GM19351 (cell line): Measurements from ENCODE around the gene TENM4.
A peak's percentile ranks its signal among the peaks of the same experiment; 100 is the strongest.

Source experiments
- ATAC-seq: cut with Tn5 transposase; IDR thresholded peaks from one replicate; pipeline ENCODE4 v1.9.1; 2021; ENCODE audit warnings: mild to moderate bottlenecking, moderate library complexity; ENCODE audit not compliant: unreplicated experiment

TENM4 gene

DNA sequence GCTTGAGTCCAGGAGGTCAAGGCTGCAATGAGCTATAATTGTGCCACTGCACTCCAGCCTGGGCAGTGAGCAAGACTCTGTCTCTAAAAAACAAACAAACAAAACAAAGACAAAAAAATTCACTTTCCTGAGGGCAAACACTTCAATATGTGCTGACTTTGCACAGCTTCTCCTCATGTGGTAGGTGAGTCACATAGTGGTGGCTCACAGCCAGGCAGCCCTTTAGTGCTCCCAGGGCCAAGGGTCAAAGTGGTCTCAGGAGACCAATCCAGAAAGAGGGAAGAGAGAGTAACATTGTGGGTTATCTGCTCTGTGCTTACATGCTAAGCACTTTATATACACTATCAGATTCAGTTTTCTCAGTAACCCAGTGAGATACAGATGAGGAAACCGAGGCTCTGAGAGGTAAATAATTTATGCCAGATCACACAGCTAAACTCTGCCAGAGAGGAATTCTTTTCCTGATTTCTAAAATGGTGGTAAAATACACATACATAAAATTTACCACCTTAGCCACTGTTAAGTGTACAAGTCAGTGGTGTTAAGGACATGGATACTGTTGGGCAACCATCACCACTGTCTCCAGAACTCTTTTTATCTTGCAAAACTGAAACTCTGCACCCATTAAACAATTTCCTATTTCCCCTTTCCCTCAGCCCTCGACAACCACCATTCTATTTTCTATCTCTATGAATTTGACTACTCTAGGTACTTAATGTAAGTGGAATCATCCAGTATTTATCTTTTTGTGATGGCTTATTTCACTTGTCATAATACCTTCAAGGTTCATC lies 634.4 kb downstream of the TENM4 start:
- peak; percentile 50 for ATAC-seq

DNA sequence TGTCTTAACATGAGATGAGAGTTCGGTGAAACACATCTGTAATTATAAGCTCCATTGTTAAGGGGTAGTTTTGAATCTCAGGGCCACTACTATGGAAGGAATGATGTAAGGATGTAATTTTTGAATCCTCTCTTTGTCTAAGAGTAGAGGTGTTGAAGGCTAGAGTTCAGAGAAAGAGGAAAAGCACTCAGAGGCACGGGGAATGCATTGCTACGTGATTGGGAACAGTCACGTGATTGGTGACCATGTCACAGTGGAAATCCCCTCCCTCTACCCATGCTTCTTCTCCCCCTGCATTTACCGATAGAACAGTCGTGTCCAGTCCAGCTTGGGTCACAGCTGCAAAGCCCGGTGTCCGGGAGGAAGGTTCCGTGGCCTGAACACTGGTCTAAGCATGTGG lies 635.8 kb downstream of the TENM4 start:
- no peak for ATAC-seq

DNA sequence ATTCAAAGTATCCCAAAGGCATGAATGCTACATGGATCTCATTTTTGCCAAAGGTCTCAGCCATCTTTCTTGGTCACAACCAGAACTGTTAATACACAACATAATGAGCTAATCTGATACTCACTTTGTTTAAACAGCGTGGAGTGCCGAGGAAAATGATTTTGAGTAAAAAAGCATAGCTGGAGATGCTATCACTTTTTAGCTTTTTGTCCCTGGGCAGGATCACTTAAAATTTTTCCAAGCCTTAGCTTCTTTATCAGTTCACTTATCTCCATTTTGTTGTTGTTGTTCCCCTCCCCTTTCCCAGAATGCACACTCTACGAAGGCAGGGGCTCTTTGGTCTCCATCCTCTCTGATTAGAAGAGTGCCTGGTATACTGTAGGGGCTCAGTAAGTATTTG lies 636.8 kb downstream of the TENM4 start:
- no peak for ATAC-seq

DNA sequence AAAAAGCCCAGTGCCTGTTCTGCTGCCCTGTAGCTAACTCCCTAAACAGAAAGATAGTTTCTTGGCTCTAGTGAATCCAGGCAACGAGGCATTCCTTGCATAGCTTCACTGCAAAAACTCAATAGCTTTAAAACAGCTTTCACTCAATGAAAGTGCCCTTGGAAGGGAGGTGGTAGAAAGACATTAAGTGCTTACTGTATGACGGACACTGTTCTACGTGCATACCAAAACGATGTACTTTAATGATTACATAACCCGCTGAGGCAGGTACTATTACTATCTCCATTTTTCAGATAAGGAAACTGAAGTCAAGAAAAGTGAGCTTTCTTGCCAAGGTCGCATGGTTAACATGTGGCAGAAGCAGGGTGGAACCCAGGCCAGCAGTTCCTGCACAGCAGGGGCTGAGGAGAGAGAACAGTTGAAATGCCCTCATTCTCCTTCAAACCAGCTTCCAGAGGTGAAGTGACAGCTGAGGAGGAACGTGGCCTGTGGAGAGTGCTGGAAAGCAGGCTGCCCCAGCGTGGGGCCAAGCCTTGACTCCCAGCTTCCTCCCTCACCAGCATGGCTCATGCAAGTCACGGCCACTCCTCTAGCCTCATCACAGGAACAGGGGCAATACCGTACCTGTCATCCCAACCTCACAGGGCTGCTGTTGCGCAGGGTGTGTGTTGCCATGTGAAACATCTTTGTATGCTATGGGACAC lies 638.6 kb downstream of the TENM4 start:
- no peak for ATAC-seq

DNA sequence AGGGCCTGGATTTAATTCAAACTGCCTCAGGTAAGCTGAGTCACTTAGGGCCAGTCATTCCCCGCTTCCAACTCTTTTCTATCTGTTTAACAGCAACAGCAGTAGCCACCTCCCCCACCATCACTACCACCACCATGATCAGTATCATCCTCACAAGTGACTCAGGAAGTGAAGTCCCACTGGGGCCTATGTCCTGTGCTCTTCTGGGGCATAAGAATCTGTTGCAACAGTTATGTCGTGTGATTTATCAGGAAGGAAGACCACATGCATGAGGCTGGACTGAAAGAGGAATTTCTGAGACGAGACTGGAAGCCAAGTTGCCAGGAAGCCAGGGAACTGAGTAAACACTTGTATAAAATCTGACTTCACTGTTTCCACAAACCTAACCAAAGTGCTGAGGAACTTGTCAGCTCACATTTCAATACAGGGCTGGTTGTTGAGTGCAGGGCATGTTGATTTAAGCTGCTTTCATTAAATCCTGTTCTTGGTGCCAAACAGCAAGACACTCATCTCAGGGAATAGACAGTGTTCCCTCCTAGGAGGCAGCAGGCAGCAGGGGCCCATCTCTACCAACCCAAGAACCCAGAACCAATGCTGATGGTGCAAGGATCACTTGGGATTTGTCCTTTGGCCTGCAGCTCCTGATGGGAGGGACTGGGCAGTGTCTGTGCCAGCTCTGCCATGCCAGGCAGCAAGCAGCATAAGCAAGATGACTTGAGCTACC lies 639.5 kb downstream of the TENM4 start:
- ATAC-seq = no peak

DNA sequence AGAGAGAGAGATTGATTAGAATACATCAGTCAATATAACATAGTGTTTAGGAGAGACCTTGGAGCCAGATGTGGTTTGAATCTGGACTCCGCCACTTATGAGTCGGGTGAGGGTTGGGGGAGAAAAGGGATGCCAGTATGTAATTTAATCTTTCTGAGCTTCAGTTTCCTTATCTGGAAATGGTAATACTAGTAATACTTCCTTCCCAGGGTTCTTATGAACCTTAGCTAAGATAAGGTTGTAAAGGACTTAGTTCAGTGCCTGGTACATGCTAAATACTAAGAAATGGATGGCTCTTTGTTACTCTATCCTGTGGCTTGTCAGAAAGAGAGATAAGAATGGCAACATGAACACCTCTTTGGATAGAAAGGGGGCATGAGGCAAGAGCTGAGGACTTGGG lies 640.1 kb downstream of the TENM4 start:
- ATAC-seq = no peak

DNA sequence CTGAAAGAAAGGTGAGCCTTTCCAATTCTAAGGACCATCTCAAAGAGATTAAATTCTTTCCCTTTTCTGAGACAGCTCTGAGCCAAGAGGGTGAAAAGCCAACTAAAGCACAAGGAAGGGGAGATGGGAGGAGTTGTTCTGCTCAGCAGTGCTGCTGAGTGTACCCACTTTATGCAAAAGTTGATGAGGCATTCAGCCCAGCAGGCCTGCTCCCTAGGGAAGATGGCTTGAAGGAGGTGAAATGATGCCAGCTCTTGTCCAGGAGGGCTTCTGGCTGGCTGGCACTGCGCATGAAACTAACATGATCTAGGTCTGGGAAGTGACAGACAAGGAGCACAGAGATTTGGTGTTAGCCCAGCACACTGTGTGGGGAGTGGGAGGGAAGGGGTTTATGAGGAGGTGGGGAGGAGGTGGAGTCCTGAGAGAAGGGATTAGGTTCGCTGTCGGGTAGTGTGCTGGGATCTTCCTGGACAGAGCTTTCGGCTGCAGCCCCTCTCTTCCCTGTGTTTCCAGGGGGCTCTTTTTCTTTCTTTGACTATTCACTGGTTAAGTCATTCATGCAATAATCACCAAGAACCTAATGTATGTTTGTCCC lies 640.6 kb downstream of the TENM4 start:
- no peak for ATAC-seq

DNA sequence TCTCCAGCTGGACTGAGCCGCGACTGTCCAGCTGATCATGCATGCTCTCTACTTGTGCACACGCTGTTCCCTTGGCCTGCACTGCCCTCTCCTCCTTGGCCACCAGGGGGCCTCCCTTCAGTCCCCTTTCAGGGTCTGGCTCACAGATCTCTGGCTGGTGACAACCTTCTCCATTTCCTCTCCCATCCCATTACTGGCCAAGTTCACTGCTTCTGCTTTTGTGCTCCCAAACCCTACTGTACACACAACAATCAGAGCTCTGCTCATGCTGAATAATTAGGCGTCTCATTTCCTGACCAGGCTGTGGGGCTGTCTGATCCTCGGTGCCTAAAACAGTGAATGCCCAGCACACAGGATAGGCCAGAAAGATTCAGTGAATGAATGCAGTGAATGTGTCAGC lies 642.2 kb downstream of the TENM4 start:
- ATAC-seq = peak; percentile 99

DNA sequence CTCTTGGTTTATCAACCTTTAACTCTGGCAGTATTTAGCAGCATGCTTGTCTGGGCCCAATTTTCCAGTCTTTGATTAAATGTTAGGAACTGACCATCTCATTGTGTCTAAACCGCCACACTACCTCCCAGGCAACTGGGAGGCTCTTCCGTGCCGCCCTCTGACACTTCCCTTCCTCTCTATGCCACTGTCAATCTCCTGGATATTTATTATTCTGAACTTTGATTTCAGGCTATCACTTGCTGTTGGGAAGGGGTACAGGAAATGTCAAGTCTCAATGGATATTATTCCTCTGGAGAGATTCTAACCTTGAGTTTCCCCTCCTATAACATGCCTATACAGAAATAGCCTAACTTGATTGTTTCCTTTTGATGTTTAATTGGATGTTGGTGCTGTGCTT lies 643.3 kb downstream of the TENM4 start:
- no peak for ATAC-seq

DNA sequence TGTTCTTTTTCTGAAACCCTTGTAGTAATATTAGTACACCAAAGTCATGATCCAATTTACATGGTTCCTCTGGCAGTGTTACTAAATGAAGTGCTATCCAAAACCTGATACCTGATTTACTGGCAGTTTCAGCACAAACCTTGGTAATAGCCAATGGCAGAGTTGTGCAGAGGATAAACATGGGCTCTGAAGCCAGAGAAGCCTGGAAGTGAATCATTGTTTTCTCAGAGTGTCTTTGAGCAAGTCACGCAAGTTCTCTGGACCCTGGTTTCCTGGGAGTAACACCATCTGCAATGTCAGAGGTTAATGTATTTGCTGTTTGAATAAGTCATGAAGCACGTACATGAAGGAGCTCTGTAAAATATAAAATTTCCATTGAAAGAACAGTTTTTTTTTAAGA lies 643.9 kb downstream of the TENM4 start:
- no peak for ATAC-seq

DNA sequence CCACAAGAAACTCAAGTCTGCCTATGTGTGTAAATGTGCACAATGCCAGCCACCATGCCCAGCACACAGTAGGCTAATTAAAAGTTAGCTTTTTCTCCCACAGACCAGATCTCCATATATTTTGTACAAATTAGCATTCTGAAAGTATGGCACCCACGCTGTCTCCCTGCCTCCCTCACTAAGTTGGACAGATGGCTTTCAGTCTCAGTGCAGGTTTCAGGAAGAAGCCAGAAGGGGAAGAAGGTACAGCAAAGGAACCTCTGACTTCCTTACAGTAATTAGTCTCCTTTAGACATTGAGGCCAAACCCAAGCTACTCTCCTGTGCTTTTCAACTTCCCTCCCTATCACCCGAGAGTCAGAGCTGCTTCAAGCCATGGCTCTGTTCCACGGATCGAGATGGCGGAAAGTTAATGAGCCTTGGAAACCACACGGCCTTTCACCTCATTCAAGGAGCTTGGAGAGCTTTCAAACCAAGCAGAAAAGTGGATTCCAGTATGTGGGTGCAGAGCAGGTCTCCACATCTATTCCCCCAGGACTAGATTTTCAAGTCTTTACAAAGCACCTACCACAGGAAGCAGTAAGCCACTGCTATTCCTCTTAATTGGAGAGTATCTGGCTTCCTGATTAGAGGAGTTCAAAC lies 645.1 kb downstream of the TENM4 start:
- ATAC-seq = no peak

DNA sequence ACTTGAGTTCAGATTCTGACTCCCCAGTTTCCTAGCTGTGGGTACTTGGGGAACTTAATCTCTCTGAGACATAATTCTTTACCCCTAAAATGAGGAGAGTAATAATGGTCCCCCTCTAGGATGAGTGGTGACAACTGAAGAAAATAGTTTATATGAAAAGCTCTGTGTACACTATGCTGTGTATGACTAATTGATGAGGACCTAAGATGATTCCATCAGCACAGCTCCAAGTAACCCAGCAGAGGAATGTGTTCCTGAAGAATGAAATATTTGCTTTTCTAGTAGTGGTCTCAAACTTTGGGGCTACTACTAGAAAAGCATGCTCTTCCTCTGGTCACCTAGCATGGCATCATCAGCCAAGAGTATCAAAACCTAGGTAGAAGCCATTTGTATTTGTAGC lies 648.9 kb downstream of the TENM4 start:
- ATAC-seq = no peak

DNA sequence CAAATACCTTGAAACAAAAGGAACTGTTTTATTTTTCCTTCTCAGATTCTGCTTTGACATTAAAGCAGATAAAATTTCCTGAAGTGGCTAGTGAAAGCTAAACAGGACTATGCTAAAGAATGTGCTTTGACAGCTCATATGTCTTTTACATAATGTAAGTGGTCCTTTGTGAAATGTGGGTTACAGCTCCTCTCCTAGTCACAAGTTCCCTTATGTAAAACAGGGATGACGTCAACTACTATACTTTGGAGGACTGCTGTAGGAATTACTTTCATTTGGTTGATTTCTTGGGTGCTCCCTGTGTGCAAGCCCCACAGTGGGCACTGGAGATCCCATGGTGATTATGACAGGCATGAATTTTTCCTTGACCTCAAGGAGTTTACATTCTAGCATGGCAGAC lies 649.6 kb downstream of the TENM4 start:
- no peak for ATAC-seq

DNA sequence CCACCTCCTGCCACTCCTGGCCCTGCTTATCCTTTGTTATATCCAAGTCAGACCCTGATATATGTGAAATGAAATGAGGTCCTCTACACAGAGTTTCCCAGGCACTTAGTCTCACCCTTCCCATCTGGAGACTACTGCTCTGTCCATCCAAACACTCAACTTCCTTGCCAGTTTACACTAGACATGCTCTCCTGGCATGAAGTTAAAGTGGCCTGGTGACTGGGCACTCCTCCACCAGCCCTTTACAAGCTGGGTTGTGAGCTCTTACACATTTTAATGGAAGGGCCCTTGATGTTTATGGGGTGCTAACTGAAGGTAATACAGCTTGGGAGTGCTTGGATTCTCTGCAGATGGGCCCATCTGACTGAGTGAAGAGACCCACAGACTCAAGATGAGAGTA lies 650.0 kb downstream of the TENM4 start:
- no peak for ATAC-seq

DNA sequence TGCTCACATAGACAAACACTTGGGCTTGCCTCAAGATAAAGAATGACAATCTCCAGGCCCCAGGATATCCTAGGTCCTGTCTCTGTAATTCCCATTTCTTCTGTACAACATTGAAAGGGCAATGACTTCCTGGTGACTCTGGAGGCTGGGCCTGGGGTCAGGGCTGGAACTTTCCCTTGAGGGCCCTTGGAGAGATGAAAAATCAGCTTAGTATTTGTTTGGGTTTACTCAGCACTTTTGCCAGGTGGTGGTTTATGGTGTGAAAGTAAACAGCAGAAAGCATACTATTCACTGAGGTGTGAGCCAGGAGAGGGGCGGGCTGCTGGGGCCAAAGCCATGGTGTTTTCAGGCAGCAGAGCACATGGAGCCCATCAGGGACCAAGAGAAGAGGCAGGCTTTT lies 651.5 kb downstream of the TENM4 start:
- ATAC-seq = no peak

DNA sequence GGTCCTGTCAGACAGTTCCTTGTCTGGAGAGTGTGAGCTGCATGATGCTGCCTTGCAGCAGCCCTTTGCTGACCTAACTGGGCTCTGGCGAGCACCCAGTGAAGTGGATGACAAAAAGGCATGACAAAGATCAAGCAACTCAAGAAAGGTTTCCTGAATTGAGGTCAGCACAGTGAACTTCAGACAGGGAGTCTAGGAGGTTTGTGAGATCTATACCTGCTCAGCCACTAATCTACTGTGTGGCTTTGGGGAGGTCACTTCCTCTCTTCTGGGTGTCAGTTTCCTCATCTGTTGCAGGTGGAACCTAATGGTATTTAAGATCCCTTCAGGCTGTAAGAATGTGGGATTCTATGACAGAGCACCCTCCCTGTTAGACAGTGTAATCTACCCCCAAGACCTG lies 652.3 kb downstream of the TENM4 start:
- ATAC-seq = no peak

DNA sequence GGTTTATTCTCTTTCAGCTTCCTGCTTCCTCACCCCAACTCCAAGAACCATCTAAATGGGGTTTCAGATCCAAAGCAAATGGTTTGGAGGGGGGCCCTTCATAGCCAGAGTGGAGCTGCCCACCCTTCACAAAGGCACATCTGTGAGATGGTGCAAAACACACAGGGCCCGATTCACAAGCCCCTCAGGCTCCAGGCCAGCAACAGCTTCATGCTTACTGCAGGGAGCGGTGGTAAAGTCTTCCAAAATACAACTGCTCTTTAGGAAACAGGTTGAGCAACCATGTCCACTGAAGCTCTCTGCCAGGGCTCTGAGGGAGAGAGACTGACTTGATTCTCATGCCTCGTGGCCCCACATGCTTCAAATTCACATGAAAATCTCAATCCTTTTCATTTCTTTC lies 653.1 kb downstream of the TENM4 start:
- no peak for ATAC-seq

DNA sequence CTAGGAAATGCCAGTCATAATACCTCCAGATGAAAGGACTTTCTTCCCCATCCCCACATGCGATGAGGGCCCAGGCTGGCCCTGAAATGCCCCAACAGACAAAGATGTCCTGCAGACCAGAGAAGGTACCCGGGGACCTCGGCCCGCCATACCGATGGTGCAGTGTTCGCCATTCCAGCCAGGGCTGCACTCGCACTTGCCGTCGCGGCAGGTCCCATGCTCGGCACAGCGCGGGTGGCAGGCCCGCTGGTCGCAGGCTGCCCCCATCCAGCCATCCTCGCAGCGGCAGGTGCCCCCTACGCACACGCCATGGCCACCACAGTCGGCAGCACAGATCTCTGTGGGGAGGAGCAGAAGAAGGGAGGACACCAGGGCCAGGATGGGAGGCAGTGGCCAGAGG lies 654.1 kb downstream of the TENM4 start:
- no peak for ATAC-seq

DNA sequence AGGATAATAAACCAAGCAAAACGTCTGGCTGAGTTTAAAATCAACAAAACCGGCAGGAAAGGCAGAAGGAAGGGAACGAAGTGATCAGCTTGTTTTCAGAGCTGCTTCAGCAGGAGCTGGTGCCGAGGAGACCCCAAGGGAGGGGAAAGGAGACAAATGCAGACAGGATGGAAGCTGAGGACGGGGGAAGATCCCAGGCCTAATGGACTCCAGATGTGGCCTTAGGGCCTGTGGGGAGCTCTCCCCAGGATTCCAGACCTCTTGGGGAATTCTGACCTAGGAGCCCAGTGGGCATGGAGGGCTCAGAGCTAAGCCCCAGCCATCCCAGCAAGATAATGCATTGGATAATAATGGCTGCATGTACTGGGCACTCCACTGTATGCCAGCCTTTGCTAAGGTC lies 654.7 kb downstream of the TENM4 start:
- ATAC-seq = no peak

DNA sequence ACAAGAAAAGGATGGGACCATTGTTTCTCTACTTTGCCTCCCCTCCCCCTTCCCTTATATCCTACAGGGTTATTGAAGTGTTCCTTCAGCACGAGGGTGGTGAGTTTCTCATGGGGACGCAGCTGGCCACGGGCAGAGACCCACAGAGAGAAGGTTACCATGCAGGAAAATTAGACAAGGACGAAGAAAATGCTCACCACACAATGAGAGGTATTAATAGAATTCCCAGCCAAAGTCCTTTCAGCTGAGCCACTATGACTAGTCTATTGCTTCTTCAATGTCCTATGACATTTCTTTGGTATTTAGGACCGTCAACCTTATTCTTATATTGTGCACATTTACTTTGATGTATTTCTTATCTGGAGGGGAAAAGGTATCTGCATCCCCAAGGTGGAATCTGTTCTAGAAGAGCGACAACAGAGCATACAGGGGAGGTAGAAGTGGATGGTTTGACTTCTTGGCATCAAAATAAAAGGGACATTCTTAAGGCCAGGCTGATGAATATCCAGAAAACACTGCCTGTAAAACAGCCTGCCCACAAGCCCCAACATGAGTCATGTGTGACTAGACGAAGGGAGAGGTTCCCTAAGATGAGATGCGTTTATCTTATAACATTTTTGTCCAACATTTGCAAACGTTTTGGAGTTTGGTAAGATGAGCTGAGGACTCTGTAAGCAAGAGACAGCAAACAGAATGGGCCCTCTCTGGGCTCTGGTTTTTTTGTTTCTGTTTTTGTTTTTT lies 656.3 kb downstream of the TENM4 start:
- no peak for ATAC-seq
